ENCODE measurements around the gene BANK1.

GRCh38 chr4:101858641-101859040, 68.1 kb downstream of the BANK1 start:
- no peak for TF ChIP-seq CREB1 (IDR thresholded peaks at IDR 0.05; ENCODE audit: low read depth)
- TF ChIP-seq REST (IDR thresholded peaks at IDR 0.05; ENCODE audit: low read depth), result no peak
- no peak for TF ChIP-seq RAD21 (IDR thresholded peaks at IDR 0.05; ENCODE audit: low read depth)
- no peak for TF ChIP-seq TAF1 (IDR thresholded peaks at IDR 0.05; ENCODE audit: low read depth)
- TF ChIP-seq FOXM1 (IDR thresholded peaks at IDR 0.05; ENCODE audit: borderline replicate concordance, low read depth), result no peak
- no peak for TF ChIP-seq EP300 (IDR thresholded peaks at IDR 0.05; ENCODE audit: borderline replicate concordance)
- TF ChIP-seq TEAD4 (IDR thresholded peaks at IDR 0.05), result no peak

All from Ishikawa (cell line).